Measurements from ENCODE around the gene UNC13A.

Gene UNC13A

GRCh38 chr19:17604372-17605025 is 83.7 kb downstream of the UNC13A start:
- H3K4me3 ChIP-seq (ENCODE audit: insufficient read depth, low read length, poor library complexity, severe bottlenecking) = no peak overlapping the region
- TF ChIP-seq CTCF (IDR thresholded peaks at IDR 0.05; ENCODE audit: insufficient read depth, low read length, poor library complexity, severe bottlenecking) = no peak
- TF ChIP-seq EZH2phosphoT487 (conservative IDR thresholded peaks at IDR 0.05; ENCODE audit: low read length) = no peak
- H3F3A ChIP-seq (ENCODE audit: insufficient read depth) = 0 out of 2 replicates have a peak, but pooled peaks cover 9% of the 10 kb centered on the region
- H2AFZ ChIP-seq (ENCODE audit: low read depth, low read length, severe bottlenecking) = no peak overlapping the region
- H3K27me3 ChIP-seq (ENCODE audit: low read length) = no peaks in the 10 kb centered on the region; the same call in 1 of the 2 replicates
- no peaks in the 10 kb centered on the region for H3K9me3 ChIP-seq (ENCODE audit: insufficient read depth, low read length)
- no peaks in the 10 kb centered on the region for H3K9me2 ChIP-seq (replicated peaks; ENCODE audit: insufficient read depth, low read length)
- H3K9ac ChIP-seq (ENCODE audit: low read length) = no peak overlapping the region
- H3K79me2 ChIP-seq (ENCODE audit: insufficient read depth, low read length) = no peaks in the 10 kb centered on the region
- H3K4me2 ChIP-seq (ENCODE audit: low read depth, low read length, poor library complexity, severe bottlenecking) = no peak overlapping the region
- no peaks in the 10 kb centered on the region for H3K36me3 ChIP-seq (ENCODE audit: low read length)
- no peaks in the 10 kb centered on the region for H4K20me1 ChIP-seq (ENCODE audit: low read depth, low read length)
- no peak overlapping the region for H3K27ac ChIP-seq (ENCODE audit: low read depth, low read length)

DNA sequence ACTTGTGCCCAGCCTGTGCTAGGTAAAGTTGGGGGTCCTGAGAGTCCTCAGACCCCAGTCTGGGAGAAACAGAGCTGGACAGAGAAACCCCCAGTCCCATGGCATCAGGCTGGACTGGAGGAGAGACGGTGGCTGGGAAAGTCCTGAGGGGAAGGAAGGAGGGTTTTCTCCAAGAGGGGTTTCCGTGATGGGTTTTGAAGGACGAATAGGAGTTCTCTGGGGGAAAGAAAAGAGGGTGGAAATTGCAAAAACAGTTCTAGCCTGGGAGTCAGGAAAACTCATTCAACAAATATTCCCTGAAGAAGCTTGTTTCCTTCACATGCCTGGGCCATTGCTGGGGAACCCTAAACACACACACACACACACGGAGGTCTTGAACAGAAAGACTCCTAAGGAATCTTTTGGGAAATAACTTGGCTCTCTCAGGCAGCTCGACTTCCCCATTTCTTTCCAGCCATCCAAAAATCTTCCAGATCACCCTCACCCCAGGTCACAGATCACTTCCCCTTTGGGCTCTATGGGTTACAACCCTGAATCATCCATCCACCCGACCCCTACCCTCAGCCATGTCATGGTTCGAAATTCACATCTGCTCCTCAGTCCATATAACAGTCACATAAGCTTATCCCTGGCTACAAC is 85.2 kb downstream of the UNC13A start:
- Histone ChIP-seq H3K9me3 (ENCODE audit: insufficient read depth, low read length) (no peaks in the 10 kb centered on the region), H3K9ac (ENCODE audit: low read length) (no peak overlapping the region), H3K9me2 (replicated peaks; ENCODE audit: insufficient read depth, low read length) (no peaks in the 10 kb centered on the region), H3K27ac (ENCODE audit: low read depth, low read length) (no peak overlapping the region), H3K4me3 (ENCODE audit: insufficient read depth, low read length, poor library complexity, severe bottlenecking) (no peak overlapping the region), H4K20me1 (ENCODE audit: low read depth, low read length) (no peaks in the 10 kb centered on the region), H3F3A (ENCODE audit: insufficient read depth) (0 out of 2 replicates have a peak, but pooled peaks cover 9% of the 10 kb centered on the region), H3K79me2 (ENCODE audit: insufficient read depth, low read length) (no peaks in the 10 kb centered on the region), H3K4me2 (ENCODE audit: low read depth, low read length, poor library complexity, severe bottlenecking) (no peak overlapping the region), H2AFZ (ENCODE audit: low read depth, low read length, severe bottlenecking) (no peak overlapping the region), H3K36me3 (ENCODE audit: low read length) (no peaks in the 10 kb centered on the region), H3K27me3 (ENCODE audit: low read length) (no peaks in the 10 kb centered on the region; the same call in 1 of the 2 replicates)
- no peak for TF ChIP-seq EZH2phosphoT487 (conservative IDR thresholded peaks at IDR 0.05; ENCODE audit: low read length)
- no peak for TF ChIP-seq CTCF (IDR thresholded peaks at IDR 0.05; ENCODE audit: insufficient read depth, low read length, poor library complexity, severe bottlenecking)

DNA sequence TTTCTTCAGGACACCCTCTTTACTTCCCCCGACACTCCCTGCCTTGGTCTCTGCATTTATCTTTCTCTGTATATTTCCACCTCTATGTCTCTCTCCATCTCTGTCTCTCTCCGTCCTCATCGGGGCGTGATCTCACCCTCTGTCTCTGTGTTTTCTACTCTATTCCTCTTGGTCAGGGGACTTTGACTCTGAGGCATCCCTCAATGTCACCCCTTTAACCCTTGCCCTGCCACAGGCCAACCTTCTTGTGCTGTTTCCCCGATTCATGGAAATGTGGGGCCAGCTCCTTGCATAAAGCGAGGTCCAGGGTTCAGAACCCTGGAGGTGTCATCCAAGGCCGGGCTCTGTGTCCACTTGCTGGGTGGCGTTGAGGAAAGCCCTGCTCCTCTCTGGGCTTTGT is 85.9 kb downstream of the UNC13A start:
- Histone ChIP-seq H3K27ac (ENCODE audit: low read depth, low read length) (no peak overlapping the region), H3K9ac (ENCODE audit: low read length) (no peak overlapping the region), H2AFZ (ENCODE audit: low read depth, low read length, severe bottlenecking) (no peak overlapping the region), H4K20me1 (ENCODE audit: low read depth, low read length) (no peaks in the 10 kb centered on the region), H3F3A (ENCODE audit: insufficient read depth) (0 out of 2 replicates have a peak, but pooled peaks cover 9% of the 10 kb centered on the region), H3K27me3 (ENCODE audit: low read length) (no peaks in the 10 kb centered on the region; the same call in 1 of the 2 replicates), H3K79me2 (ENCODE audit: insufficient read depth, low read length) (no peaks in the 10 kb centered on the region), H3K9me3 (ENCODE audit: insufficient read depth, low read length) (no peaks in the 10 kb centered on the region), H3K36me3 (ENCODE audit: low read length) (no peaks in the 10 kb centered on the region), H3K4me3 (ENCODE audit: insufficient read depth, low read length, poor library complexity, severe bottlenecking) (no peak overlapping the region), H3K9me2 (replicated peaks; ENCODE audit: insufficient read depth, low read length) (no peaks in the 10 kb centered on the region), H3K4me2 (ENCODE audit: low read depth, low read length, poor library complexity, severe bottlenecking) (no peak overlapping the region)
- TF ChIP-seq EZH2phosphoT487 (conservative IDR thresholded peaks at IDR 0.05; ENCODE audit: low read length) (no peak), CTCF (IDR thresholded peaks at IDR 0.05; ENCODE audit: insufficient read depth, low read length, poor library complexity, severe bottlenecking) (no peak)
